ENCODE results near the gene BLCAP. TPM values are rescaled to one million over a fixed set of nuclear protein-coding genes. Genes with fewer than 3 reads are reported as not detected.

BLCAP gene
- total RNA-seq, 3 donors from 2014 or later = 62.9 to 81.8 (median 63.2) TPM

- TF ChIP-seq POLR2A (IDR thresholded peaks at IDR 0.05) = no peak
These were observed 23.1 kb downstream of the BLCAP start for GRCh38 chr20:37504404-37505096.

GRCh38 chr20:37503256-37503927, 24.3 kb downstream of the BLCAP start:
- Histone ChIP-seq H3K4me1 (no peaks in the 10 kb centered on the region), H3K4me3 (no peak overlapping the region), H3K27ac (no peak overlapping the region), H3K9me3 (no peaks in the 10 kb centered on the region), H3K27me3 (no peaks in the 10 kb centered on the region), H3K36me3 (no peaks in the 10 kb centered on the region)
- intact Hi-C loops (cut with DNase I; ENCODE audit: low total_unique reads) = no loop called here
- DNase-seq (ENCODE audit: low spot score in 2 of 2) = no peak
- TF ChIP-seq CTCF (IDR thresholded peaks at IDR 0.05) (no peak), POLR2AphosphoS5 (IDR thresholded peaks at IDR 0.05) (no peak), POLR2A (IDR thresholded peaks at IDR 0.05) (no peak)

More at GRCh38 chr20:37504404-37505096, 23.1 kb downstream of the BLCAP start:
- no peak for DNase-seq (ENCODE audit: low spot score in 2 of 2)
- intact Hi-C loops (cut with DNase I; ENCODE audit: low total_unique reads) = no loop called here
- Histone ChIP-seq H3K27me3 (no peaks in the 10 kb centered on the region), H3K4me3 (no peak overlapping the region), H3K9me3 (no peaks in the 10 kb centered on the region), H3K27ac (no peak overlapping the region), H3K4me1 (no peaks in the 10 kb centered on the region), H3K36me3 (no peaks in the 10 kb centered on the region)

- H3K9me3 ChIP-seq = no peaks in the 10 kb centered on the region
- no peak for DNase-seq (ENCODE audit: low spot score in 2 of 2)
- no peaks in the 10 kb centered on the region for H3K27me3 ChIP-seq
- H3K4me1 ChIP-seq = no peaks in the 10 kb centered on the region
- no peaks in the 10 kb centered on the region for H3K36me3 ChIP-seq
- no peak for TF ChIP-seq POLR2AphosphoS5 (IDR thresholded peaks at IDR 0.05)
- no peak for TF ChIP-seq CTCF (IDR thresholded peaks at IDR 0.05)
- no peak for TF ChIP-seq POLR2A (IDR thresholded peaks at IDR 0.05)
- H3K27ac ChIP-seq = no peak overlapping the region
- intact Hi-C loops (cut with DNase I; ENCODE audit: low total_unique reads) = no loop called here
- no peak overlapping the region for H3K4me3 ChIP-seq
These were observed 25.0 kb downstream of the BLCAP start for GRCh38 chr20:37502654-37503053.

- no peak for DNase-seq (ENCODE audit: low spot score in 2 of 2)
- Histone ChIP-seq H3K27ac (no peak overlapping the region), H3K36me3 (no peaks in the 10 kb centered on the region), H3K4me3 (no peak overlapping the region), H3K27me3 (no peaks in the 10 kb centered on the region), H3K9me3 (no peaks in the 10 kb centered on the region), H3K4me1 (no peaks in the 10 kb centered on the region)
- TF ChIP-seq POLR2A (IDR thresholded peaks at IDR 0.05) = no peak
- TF ChIP-seq CTCF (IDR thresholded peaks at IDR 0.05) = no peak
- TF ChIP-seq POLR2AphosphoS5 (IDR thresholded peaks at IDR 0.05) = no peak
- intact Hi-C loops (cut with DNase I; ENCODE audit: low total_unique reads) = no loop called here
These were observed 25.7 kb downstream of the BLCAP start for GRCh38 chr20:37501940-37502339.

- intact Hi-C loops (cut with DNase I; ENCODE audit: low total_unique reads) = no loop called here
- no peaks in the 10 kb centered on the region for H3K27me3 ChIP-seq
- H3K9me3 ChIP-seq = no peaks in the 10 kb centered on the region
- no peak overlapping the region for H3K27ac ChIP-seq
- DNase-seq (ENCODE audit: low spot score in 2 of 2) = no peak
- no peaks in the 10 kb centered on the region for H3K36me3 ChIP-seq
- TF ChIP-seq POLR2AphosphoS5 (IDR thresholded peaks at IDR 0.05) = no peak
- TF ChIP-seq CTCF (IDR thresholded peaks at IDR 0.05) = no peak
- no peak for TF ChIP-seq POLR2A (IDR thresholded peaks at IDR 0.05)
- no peaks in the 10 kb centered on the region for H3K4me1 ChIP-seq
- no peak overlapping the region for H3K4me3 ChIP-seq
These were observed 27.4 kb downstream of the BLCAP start for GRCh38 chr20:37500311-37500710.

All from breast epithelium (tissue), 4 donors.